Hematopoietic multipotent progenitor cell treated with erythropoietin and hydrocortisone succinate and interleukin-3 and kit ligand, for 17 days (in vitro differentiated cells): ENCODE measurements around the gene SPECC1.
"Not testable (repeated sequence)": the region's sequence is repeated elsewhere in the genome, so short reads cannot be mapped to it uniquely, and the experiment has no call there.

Source experiments
- DNase-seq: peaks from one replicate; pipeline ENCODE4 v3.0.0-alpha.2; 2015; ENCODE audit warnings: low spot score

Gene SPECC1

GRCh38 chr17:20092973-20093626 lies 83.9 kb downstream of the SPECC1 start:
- DNase-seq: no peak

GRCh38 chr17:20094777-20095176 lies 85.6 kb downstream of the SPECC1 start:
- DNase-seq: no peak

- DNase-seq: no peak
Observed at GRCh38 chr17:20095336-20096080, 86.3 kb downstream of the SPECC1 start.

GRCh38 chr17:20096430-20096829 lies 87.3 kb downstream of the SPECC1 start:
- no peak for DNase-seq

GRCh38 chr17:20097330-20097729 lies 88.2 kb downstream of the SPECC1 start:
- DNase-seq: no peak

GRCh38 chr17:20098314-20098713 lies 89.2 kb downstream of the SPECC1 start:
- DNase-seq: no peak

GRCh38 chr17:20100806-20101205 lies 91.6 kb downstream of the SPECC1 start:
- DNase-seq: not testable (repeated sequence)

GRCh38 chr17:20103454-20104446 lies 94.6 kb downstream of the SPECC1 start:
- no peak for DNase-seq

- no peak for DNase-seq
Observed at GRCh38 chr17:20105539-20106280, 96.6 kb downstream of the SPECC1 start.

- DNase-seq: not testable (repeated sequence)
Observed at GRCh38 chr17:20106446-20106845, 97.3 kb downstream of the SPECC1 start.

- DNase-seq: no peak
Observed at GRCh38 chr17:20109076-20109475, 99.9 kb downstream of the SPECC1 start.

- DNase-seq: no peak
Observed at GRCh38 chr17:20111538-20111937, 102.4 kb downstream of the SPECC1 start.

- no peak for DNase-seq
Observed at GRCh38 chr17:20114466-20114865, 105.3 kb downstream of the SPECC1 start.

GRCh38 chr17:20116683-20117309 lies 107.6 kb downstream of the SPECC1 start:
- peak; percentile 82 for DNase-seq

GRCh38 chr17:20118280-20118679 lies 109.1 kb downstream of the SPECC1 start:
- no peak for DNase-seq

GRCh38 chr17:20120836-20121235 lies 111.7 kb downstream of the SPECC1 start:
- no peak for DNase-seq

GRCh38 chr17:20121359-20122253 lies 112.4 kb downstream of the SPECC1 start:
- peak; percentile 76 for DNase-seq

- DNase-seq: no peak
Observed at GRCh38 chr17:20122254-20122879, 113.2 kb downstream of the SPECC1 start.

- DNase-seq: no peak
Observed at GRCh38 chr17:20123209-20123608, 114.0 kb downstream of the SPECC1 start.

GRCh38 chr17:20125724-20126123 lies 116.6 kb downstream of the SPECC1 start:
- DNase-seq: no peak
